ENCODE measurements around the gene TMEM190. TPM values are rescaled to one million over a fixed set of nuclear protein-coding genes. Genes with fewer than 3 reads are reported as not detected.

TMEM190 gene
- total RNA-seq, 2 experiments from 2014 or later, result not detected

- no peak for DNase-seq
- H3K4me3 Mint-ChIP-seq, result peak within 1 kb of the TSS; percentile 67
- no peaks in the 10 kb centered on the region for H3K36me3 Mint-ChIP-seq (ENCODE audit: low read depth)
- H3K4me1 Mint-ChIP-seq, result peaks cover 34% of the 10 kb centered on the region
- no peaks in the 10 kb centered on the region for H3K9me3 Mint-ChIP-seq
- no peak within 1 kb of the TSS for H3K27ac Mint-ChIP-seq
- POLR2A ChIA-PET, result no interaction called here
- H3K27me3 Mint-ChIP-seq, result peaks cover 46% of the 10 kb centered on the region
- CTCF ChIA-PET, result interaction anchor here (1.7 kb wide), 1 partner anchor 16 kb away, joined by 4 read pairs; the partner anchor contains the start of gene KMT5C
Measured at GRCh38 chr19:55354698-55355212, 21.9 kb upstream of the TMEM190 start, which contains the start of gene COX6B2. TSS of gene COX6B2 (minus strand) at chr19:55354719. CDS start at chr19:55354521, 198 bp downstream.

GRCh38 chr19:55355213-55355821 lies 21.3 kb upstream of the TMEM190 start:
- no peak overlapping the region for H3K27ac Mint-ChIP-seq
- no peak for DNase-seq
- H3K4me1 Mint-ChIP-seq, result peaks cover 34% of the 10 kb centered on the region
- H3K27me3 Mint-ChIP-seq, result peaks cover 46% of the 10 kb centered on the region
- ChIA-PET POLR2A (interaction anchor here (1.1 kb wide), 1 partner anchor 17 kb away, joined by 4 read pairs; no protein-coding TSS in a partner anchor), CTCF (interaction anchor here (0.6 to 1.7 kb wide), 2 partner anchors 13 to 16 kb away, joined by 3 to 4 read pairs; partner anchors contain the start of gene KMT5C)
- H3K4me3 Mint-ChIP-seq, result no peak overlapping the region
- no peaks in the 10 kb centered on the region for H3K9me3 Mint-ChIP-seq
- no peaks in the 10 kb centered on the region for H3K36me3 Mint-ChIP-seq (ENCODE audit: low read depth)

- Mint-ChIP-seq H3K36me3 (ENCODE audit: low read depth) (no peaks in the 10 kb centered on the region), H3K9me3 (no peaks in the 10 kb centered on the region), H3K4me1 (peaks cover 4% of the 10 kb centered on the region), H3K27ac (no peak overlapping the region), H3K27me3 (peaks cover 21% of the 10 kb centered on the region), H3K4me3 (no peak overlapping the region)
- DNase-seq, result no peak
- CTCF ChIA-PET, result no interaction called here
- POLR2A ChIA-PET, result no interaction called here
Measured at GRCh38 chr19:55358493-55358892, 18.1 kb upstream of the TMEM190 start.

GRCh38 chr19:55358943-55359908 lies 17.4 kb upstream of the TMEM190 start:
- Mint-ChIP-seq H3K9me3 (no peaks in the 10 kb centered on the region), H3K4me1 (no peaks in the 10 kb centered on the region), H3K27ac (no peak overlapping the region), H3K4me3 (no peak overlapping the region), H3K27me3 (peaks cover 16% of the 10 kb centered on the region), H3K36me3 (ENCODE audit: low read depth) (no peaks in the 10 kb centered on the region)
- ChIA-PET CTCF (no interaction called here), POLR2A (interaction anchor here (1.2 kb wide), 1 partner anchor 48 kb away, joined by 4 read pairs; the partner anchor contains the start of gene UBE2S)
- DNase-seq, result no peak

GRCh38 chr19:55360902-55361301 lies 15.7 kb upstream of the TMEM190 start:
- H3K4me3 Mint-ChIP-seq, result no peak overlapping the region
- no peak for DNase-seq
- CTCF ChIA-PET, result no interaction called here
- H3K4me1 Mint-ChIP-seq, result no peaks in the 10 kb centered on the region
- POLR2A ChIA-PET, result no interaction called here
- H3K36me3 Mint-ChIP-seq (ENCODE audit: low read depth), result no peaks in the 10 kb centered on the region
- no peaks in the 10 kb centered on the region for H3K9me3 Mint-ChIP-seq
- peaks cover 9% of the 10 kb centered on the region for H3K27me3 Mint-ChIP-seq
- no peak overlapping the region for H3K27ac Mint-ChIP-seq

GRCh38 chr19:55362174-55362989 lies 14.2 kb upstream of the TMEM190 start:
- no peak overlapping the region for H3K27ac Mint-ChIP-seq
- no peaks in the 10 kb centered on the region for H3K36me3 Mint-ChIP-seq (ENCODE audit: low read depth)
- POLR2A ChIA-PET, result no interaction called here
- no peaks in the 10 kb centered on the region for H3K9me3 Mint-ChIP-seq
- no peaks in the 10 kb centered on the region for H3K4me1 Mint-ChIP-seq
- CTCF ChIA-PET, result no interaction called here
- no peak for DNase-seq
- H3K27me3 Mint-ChIP-seq, result peaks cover 8% of the 10 kb centered on the region
- no peak overlapping the region for H3K4me3 Mint-ChIP-seq

- no peak within 1 kb of the TSS for H3K4me3 Mint-ChIP-seq
- peaks cover 9% of the 10 kb centered on the region for H3K27me3 Mint-ChIP-seq
- H3K4me1 Mint-ChIP-seq, result no peaks in the 10 kb centered on the region
- H3K27ac Mint-ChIP-seq, result no peak within 1 kb of the TSS
- DNase-seq, result no peak
- H3K36me3 Mint-ChIP-seq (ENCODE audit: low read depth), result no peaks in the 10 kb centered on the region
- ChIA-PET POLR2A (no interaction called here), CTCF (no interaction called here)
- H3K9me3 Mint-ChIP-seq, result no peaks in the 10 kb centered on the region
Measured at GRCh38 chr19:55362990-55363716, 13.5 kb upstream of the TMEM190 start, which contains the start of gene GARIN5B. TSS of gene GARIN5B (minus strand) at chr19:55363260. CDS start at chr19:55363066, 194 bp downstream.

- CTCF ChIA-PET, result interaction anchor here (0.5 to 0.9 kb wide), 2 partner anchors 26 to 81 kb away, joined by 3 read pairs; partner anchors contain the start of gene KMT5C
- DNase-seq, result no peak
- no peaks in the 10 kb centered on the region for H3K36me3 Mint-ChIP-seq (ENCODE audit: low read depth)
- POLR2A ChIA-PET, result no interaction called here
- H3K27ac Mint-ChIP-seq, result no peak overlapping the region
- peaks cover 19% of the 10 kb centered on the region for H3K27me3 Mint-ChIP-seq
- H3K9me3 Mint-ChIP-seq, result no peaks in the 10 kb centered on the region
- H3K4me3 Mint-ChIP-seq, result no peak overlapping the region
- H3K4me1 Mint-ChIP-seq, result peaks cover 2% of the 10 kb centered on the region
Measured at GRCh38 chr19:55365245-55365644, 11.4 kb upstream of the TMEM190 start.

- H3K4me1 Mint-ChIP-seq, result peaks cover 4% of the 10 kb centered on the region
- no peak overlapping the region for H3K27ac Mint-ChIP-seq
- no peaks in the 10 kb centered on the region for H3K9me3 Mint-ChIP-seq
- H3K4me3 Mint-ChIP-seq, result no peak overlapping the region
- ChIA-PET CTCF (interaction anchor here (0.6 to 0.9 kb wide), 2 partner anchors 27 to 53 kb away, joined by 3 read pairs; partner anchors contain the start of gene KMT5C), POLR2A (interaction anchor here (0.9 kb wide), 1 partner anchor 27 kb away, joined by 3 read pairs; no protein-coding TSS in a partner anchor)
- DNase-seq, result no peak
- no peaks in the 10 kb centered on the region for H3K36me3 Mint-ChIP-seq (ENCODE audit: low read depth)
- H3K27me3 Mint-ChIP-seq, result peaks cover 25% of the 10 kb centered on the region
Measured at GRCh38 chr19:55365964-55366363, 10.7 kb upstream of the TMEM190 start.

- H3K36me3 Mint-ChIP-seq (ENCODE audit: low read depth), result no peaks in the 10 kb centered on the region
- DNase-seq, result no peak
- peaks cover 4% of the 10 kb centered on the region for H3K4me1 Mint-ChIP-seq
- POLR2A ChIA-PET, result no interaction called here
- CTCF ChIA-PET, result no interaction called here
- peaks cover 33% of the 10 kb centered on the region for H3K27me3 Mint-ChIP-seq
- H3K9me3 Mint-ChIP-seq, result no peaks in the 10 kb centered on the region
- H3K4me3 Mint-ChIP-seq, result no peak overlapping the region
- H3K27ac Mint-ChIP-seq, result no peak overlapping the region
Measured at GRCh38 chr19:55366790-55367189, 9.8 kb upstream of the TMEM190 start.

- Mint-ChIP-seq H3K27me3 (peaks cover 39% of the 10 kb centered on the region), H3K4me1 (peaks cover 4% of the 10 kb centered on the region), H3K27ac (no peak overlapping the region), H3K4me3 (no peak overlapping the region), H3K36me3 (ENCODE audit: low read depth) (no peaks in the 10 kb centered on the region), H3K9me3 (no peaks in the 10 kb centered on the region)
- POLR2A ChIA-PET, result interaction anchor here (1.2 to 2.0 kb wide), 3 partner anchors 15 to 39 kb away, joined by 3 to 8 read pairs (median 5); partner anchors contain the start of genes KMT5C and TMEM238
- CTCF ChIA-PET, result interaction anchor here (1.3 kb wide), 1 partner anchor 12 kb away, joined by 3 read pairs; no protein-coding TSS in a partner anchor
- DNase-seq, result no peak
Measured at GRCh38 chr19:55368106-55368505, 8.5 kb upstream of the TMEM190 start.

Measured in activated CD4-positive, alpha-beta memory T cell treated with anti-CD3 and anti-CD28 coated beads, Interleukin-2, amount 10 ng/mL, durations not matched to agents 7 days and 5 days (primary cell).